NCI-H1694 (cell line): ENCODE results near the gene RASAL2.
"Not testable (repeated sequence)": the region's sequence is repeated elsewhere in the genome, so short reads cannot be mapped to it uniquely, and the experiment has no call there.

ENCODE experiments used
- DNase-seq: peaks from one replicate; lab custom pipeline; 2025; lab: John Stamatoyannopoulos, UW

RASAL2 gene

DNA sequence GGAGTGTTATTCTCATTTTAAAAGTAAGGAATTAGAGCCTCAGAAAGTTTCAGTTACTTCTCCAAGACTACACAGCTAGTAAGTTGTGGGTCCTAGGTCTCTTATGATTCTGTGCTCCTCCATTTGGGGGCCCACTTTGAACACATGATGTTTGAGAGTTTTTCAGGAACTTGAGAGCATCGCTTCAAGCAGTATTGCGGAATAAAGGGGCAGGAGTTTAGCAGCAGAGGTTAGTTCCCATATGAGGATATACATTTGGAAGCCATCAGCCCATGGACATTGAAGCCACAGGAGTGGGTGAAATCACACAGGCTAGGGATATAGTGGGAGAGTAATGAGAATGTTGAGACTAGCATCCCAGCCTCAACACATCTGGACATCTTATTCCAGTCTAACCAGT lies 143.2 kb downstream of the RASAL2 start:
- no peak for DNase-seq

- no peak for DNase-seq
Measured at GRCh38 chr1:178238722-178239510, 145.0 kb downstream of the RASAL2 start.

DNA sequence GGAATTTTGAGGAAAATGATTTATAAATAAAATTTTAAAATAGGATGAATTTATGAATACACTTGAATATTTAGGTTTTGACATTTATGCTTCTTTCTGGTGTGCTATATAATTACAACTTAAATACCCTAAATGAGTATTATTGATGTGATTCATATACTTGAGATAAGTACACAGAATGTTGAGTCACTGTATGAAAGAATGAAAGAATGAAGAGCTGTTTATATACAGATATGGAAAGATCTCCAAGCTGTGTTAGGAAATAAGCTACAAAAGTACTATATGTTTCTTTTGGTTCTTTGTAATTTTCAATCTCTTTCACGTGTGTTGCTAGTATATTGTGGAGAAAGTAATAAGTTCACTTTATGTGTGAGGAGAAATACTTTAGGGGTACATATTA lies 147.2 kb downstream of the RASAL2 start:
- no peak for DNase-seq

DNA sequence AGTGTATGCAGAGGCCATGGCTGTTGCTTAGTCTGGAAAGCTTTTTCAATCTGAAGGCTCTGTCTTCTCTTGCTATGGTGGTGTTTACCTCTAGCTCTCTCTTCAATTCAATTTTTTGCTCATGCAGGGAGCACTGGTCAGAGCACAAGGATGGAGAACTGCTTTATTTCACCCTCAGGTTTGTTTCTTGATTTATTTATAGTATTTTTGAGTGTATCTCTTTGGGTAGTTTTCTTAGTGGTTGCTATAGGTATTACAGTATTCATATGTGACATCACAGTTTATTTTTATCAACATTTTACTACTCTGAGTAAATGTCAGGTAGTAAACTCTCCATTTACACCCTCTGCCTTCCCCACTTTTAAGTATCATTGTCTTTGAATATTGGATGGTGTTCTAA lies 147.9 kb downstream of the RASAL2 start:
- DNase-seq: no peak

DNA sequence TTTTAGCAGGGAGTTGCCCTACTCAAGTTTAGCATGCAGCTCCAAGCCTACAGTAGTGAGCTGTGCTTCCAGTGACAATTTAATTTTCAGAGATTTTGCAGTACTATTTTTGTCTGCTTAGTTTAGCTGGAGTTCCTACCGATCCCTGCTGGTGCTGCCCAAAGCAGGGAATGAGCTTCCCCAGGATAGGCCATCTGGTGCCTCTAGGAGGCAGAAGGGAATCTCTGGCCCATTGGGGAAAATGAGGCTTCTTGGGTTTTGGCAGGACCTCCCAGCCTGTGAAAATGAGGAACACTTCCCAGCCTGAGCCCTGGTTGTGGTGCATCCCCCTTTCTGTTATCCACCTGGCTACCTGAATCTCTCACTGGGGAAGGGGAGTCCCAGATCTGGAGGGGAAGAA lies 149.2 kb downstream of the RASAL2 start:
- DNase-seq: no peak

GRCh38 chr1:178243890-178244289 lies 150.0 kb downstream of the RASAL2 start:
- no peak for DNase-seq

DNA sequence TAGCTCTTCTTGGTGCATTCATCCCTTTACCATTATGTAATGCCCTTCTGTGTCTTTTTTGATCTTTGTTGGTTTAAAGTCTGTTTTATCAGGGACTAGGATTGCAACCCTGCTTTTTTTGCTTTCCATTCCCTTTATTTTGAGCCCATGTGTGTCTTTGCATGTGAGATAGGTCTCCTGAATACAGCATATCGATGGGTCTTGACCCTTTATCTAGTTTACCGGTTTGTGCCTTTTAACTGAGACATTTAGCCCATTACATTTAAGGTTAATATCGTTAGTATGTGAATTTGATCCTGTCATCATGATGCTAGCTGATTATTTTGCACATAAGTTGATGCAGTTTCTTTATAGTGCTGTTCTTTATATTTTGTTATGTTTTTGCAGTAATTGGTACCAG lies 154.4 kb downstream of the RASAL2 start:
- DNase-seq: not testable (repeated sequence)

DNA sequence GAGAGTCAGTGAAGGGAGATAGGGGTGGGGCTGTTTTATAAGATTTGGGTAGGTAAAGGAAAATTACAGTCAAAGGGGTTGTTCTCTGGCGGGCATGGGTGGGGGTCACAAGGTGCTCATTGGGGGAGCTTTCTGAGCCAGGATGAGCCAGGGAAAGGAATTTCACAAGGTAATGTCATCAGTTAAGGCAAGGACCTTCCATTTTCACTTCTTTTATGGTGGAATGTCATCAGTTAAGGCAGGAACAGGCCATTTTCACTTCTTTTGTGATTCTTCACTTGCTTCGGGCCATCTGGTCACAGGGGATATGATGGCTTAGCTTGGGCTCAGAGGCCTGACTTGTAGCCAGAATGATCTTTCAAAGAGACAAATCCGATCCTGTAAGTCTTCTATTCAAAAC lies 159.7 kb downstream of the RASAL2 start:
- DNase-seq: not testable (repeated sequence)

GRCh38 chr1:178254433-178254832 lies 160.5 kb downstream of the RASAL2 start:
- DNase-seq: no peak

DNA sequence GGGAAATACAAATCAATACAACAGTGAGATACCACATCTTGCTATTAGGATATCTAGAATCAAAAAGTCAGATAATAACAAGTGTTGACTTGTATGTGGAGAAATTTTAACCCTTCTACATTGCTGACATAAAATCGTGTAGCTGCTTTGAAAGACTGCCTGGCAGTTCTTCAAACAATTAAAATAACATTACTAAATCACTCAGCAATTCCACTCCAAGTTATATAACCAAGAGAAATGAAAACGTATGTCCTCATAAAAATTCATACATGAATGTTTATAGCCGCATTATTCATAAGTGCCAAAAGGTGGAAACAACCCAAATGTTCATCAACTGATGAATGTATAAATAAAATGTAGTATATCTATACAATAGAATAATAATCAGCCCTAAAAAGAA lies 164.6 kb downstream of the RASAL2 start:
- no peak for DNase-seq

GRCh38 chr1:178262120-178262500 lies 168.2 kb downstream of the RASAL2 start:
- no peak for DNase-seq

DNA sequence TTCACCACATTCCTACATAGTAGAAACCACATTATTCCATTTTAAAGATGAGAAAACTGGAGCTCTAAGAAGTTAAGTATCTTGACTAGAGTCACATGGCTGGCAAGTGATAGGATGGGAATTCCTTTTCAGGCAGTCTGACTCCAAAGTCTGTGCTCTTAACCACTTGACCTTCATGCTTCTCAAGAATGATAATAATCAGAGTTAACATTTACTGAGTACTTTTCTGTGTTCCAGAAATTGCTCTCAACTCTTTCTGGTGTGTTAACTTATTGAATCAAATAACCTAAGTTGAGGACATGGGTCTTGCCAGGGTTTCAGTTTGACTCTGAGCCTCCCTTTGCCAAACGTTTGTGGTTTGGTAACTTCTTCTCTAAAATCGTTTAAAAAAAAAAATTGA lies 169.4 kb downstream of the RASAL2 start:
- no peak for DNase-seq

DNA sequence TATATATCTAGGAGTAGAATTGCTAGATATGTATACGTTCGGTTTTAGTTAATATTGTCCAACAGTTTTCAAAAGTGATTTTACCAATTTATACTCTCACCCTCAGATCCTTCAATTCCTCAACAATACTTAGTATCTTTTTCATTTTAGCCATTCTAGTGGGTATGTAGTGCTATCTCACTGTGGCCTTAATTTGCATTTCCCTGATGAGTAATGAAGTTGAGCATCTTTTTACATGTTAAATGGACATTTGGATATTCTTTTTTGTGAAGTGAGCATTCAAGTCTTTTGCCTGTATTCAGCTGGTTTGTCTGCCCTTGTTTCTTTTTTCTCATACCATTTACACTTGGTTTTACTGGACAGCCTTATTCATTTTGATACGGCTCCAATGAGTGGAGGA lies 172.2 kb downstream of the RASAL2 start:
- no peak for DNase-seq

DNA sequence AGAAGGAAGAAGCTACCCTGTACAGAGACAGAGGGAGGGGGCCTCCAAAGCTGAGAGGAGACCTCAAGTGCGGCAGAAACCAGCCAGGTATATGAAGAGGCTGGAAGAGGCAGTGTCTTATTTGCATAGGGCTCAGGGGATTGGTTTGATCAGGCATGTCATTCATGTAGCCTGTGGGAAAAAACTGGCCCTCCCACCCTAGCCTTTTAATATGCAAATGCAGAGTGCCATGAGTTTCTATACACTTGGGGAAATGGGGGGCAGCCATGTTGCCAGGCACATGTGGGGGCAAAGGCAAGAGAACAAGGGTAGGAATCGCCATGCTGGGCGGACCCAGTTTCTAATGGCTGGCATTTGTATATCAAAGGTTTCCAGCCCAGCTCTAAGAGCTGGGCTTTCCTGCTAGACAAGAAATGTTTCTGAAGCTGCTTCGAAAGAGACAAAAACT lies 172.7 kb downstream of the RASAL2 start:
- no peak for DNase-seq

DNA sequence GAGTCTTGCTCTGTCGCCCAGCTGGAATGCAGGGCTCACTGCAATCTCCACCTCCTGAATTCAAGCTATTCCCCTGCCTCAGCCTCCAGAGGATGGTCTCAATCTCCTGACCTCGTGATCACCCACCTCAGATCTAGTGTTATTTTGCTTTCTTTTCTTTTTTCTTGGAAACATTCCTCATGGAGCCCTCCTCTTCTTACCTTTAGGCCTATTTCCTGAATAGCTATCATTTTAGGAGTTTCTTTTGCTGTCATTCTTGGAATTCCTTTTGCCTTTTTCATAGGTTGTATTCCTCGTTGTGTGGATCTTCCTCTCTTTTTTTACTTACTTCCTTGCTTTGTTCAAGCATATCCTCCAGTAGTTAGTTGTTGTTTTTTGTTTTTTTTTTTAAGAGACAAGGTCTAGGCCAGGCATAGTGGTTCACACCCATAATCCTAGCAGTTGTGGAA lies 173.8 kb downstream of the RASAL2 start:
- DNase-seq: no peak

- DNase-seq: no peak
Measured at GRCh38 chr1:178271471-178271870, 177.6 kb downstream of the RASAL2 start.

DNA sequence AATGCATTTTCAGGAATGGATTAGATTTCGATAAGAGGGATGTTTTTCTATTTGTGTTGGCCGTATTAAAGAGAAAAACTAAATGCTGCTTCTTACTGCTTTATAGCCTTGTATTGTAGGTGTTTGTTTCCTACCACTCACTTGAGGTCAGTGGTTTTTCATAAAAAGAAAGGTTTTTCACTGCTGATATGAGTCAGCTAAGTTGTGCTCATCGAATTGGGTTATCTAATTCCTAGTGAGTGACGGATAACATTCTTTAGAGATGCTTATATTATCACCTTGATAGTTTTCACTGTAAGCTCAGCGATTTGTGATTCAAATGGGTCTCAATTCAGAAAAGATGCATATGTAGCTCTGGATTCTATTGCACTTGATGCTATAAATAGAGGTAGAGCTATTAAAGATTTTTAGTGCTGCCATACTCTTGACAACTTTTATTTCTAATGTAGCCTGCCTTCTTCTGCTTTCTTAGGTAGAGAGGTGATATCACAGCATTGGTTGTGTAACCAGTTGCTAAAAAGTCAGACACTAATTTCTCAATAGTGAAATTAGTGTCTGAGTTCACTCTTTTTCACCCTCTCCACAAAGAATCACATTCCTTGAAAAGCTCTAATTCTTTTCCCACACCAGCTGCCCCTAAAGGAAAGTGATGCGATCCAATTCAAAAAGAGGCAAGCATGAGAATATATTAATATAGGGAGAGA lies 180.0 kb downstream of the RASAL2 start:
- no peak for DNase-seq

DNA sequence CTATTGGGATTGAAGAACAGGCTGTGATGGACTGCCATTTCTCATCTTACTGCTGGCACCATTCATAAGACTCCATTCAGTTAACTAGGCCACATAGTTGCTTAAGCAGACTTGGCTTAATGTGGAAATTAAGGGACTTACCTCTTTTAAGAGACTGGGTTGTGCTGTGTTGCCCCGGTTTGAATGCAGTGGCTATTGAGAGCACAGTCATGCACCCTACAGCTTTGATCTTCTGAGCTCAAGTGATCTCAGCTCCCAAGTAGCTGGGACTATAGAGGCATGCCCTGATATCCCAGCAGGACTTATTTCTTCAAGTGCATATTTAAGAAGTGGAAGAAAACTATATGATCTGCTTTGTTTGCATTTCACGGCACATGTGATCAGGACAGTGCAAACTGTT lies 181.1 kb downstream of the RASAL2 start:
- DNase-seq: no peak

GRCh38 chr1:178275553-178275952 lies 181.6 kb downstream of the RASAL2 start:
- DNase-seq: no peak

GRCh38 chr1:178277793-178278530 lies 184.1 kb downstream of the RASAL2 start:
- DNase-seq: no peak

DNA sequence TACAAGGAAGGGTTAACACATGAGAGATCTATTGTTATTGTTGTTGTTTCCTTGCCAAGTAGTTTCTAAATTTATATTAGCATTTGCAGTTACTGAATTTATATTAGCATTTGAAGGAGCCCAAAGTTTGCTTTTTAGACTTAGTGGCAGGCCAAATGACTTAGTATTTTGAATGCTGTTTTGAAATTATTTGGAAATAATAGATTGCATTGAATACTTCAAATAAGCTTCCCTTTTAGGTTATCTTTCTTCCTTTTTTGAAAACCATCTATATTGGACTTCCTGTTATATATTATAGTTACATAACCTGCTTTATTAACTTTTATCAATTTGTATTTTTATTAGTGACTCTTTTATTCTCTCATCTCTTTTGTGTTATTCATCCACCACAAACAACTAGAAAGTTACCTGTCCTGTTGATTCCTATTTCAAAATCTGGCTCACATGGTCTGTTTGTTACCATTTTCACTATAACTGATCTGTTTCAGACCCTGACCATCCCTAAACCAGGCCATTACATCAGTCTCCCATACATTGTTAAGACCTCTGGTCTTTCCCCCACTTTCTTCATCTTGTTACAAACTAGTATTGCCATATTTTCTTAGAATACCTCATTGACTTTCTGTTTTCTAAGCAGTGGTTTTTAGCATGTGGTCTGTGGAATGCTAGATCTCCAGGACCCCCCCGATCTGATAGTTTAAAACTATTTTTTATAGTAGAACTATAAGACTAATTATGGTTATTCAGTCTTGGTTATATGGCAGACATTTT lies 185.2 kb downstream of the RASAL2 start:
- DNase-seq: no peak

GRCh38 chr1:178282949-178283367 lies 189.1 kb downstream of the RASAL2 start:
- peak; percentile 8 for DNase-seq
